H1 (cell line): Measurements from ENCODE around the gene PPM1K.

Source experiments
- ASH2L ChIP-seq: fragments of 200-600, 300-600 bp; sonication (generic); IDR thresholded peaks from one replicate; pipeline ENCODE4 v1.7.1; 2017; ENCODE audit warnings: low read length
- CBX8 ChIP-seq: fragments of 300-800, 300-1000 bp; sonication (generic); IDR thresholded peaks from 2 replicates; pipeline ENCODE4 v1.7.1; 2016; ENCODE audit warnings: low read depth, low read length, borderline replicate concordance
- CREB1 ChIP-seq: IDR thresholded peaks from 2 replicates; pipeline ENCODE4 v1.6.1; 2012; ENCODE audit warnings: inconsistent platforms
- EZH2 ChIP-seq: fragments of 200-600 bp; sonication (generic); IDR thresholded peaks from 2 replicates; pipeline ENCODE4 v1.7.1; 2012; ENCODE audit warnings: low read depth, mild to moderate bottlenecking, moderate library complexity, low read length, inconsistent platforms; ENCODE audit not compliant: severe bottlenecking
- GABPA ChIP-seq: IDR thresholded peaks from 2 replicates; pipeline ENCODE4 v1.6.1; 2011; ENCODE audit warnings: mild to moderate bottlenecking, low read length, moderate library complexity, borderline replicate concordance; ENCODE audit not compliant: insufficient read depth
- KDM1A ChIP-seq: fragments of 200-600, 300-600 bp; sonication (generic); IDR thresholded peaks from 2 replicates; pipeline ENCODE4 v1.7.1; 2016; ENCODE audit warnings: mild to moderate bottlenecking, low read length, borderline replicate concordance
- PHF8 ChIP-seq: fragments of 200-600 bp; sonication (generic); conservative IDR thresholded peaks from 2 replicates; pipeline ENCODE4 v1.7.1; 2012; ENCODE audit warnings: low read depth, mild to moderate bottlenecking, inconsistent platforms, low read length, moderate library complexity
- POLR2AphosphoS5 ChIP-seq: IDR thresholded peaks from 2 replicates; pipeline ENCODE4 v1.6.1; 2011; ENCODE audit warnings: low read depth, low read length
- POU5F1 ChIP-seq: IDR thresholded peaks from 2 replicates; pipeline ENCODE4 v1.6.1; 2011; ENCODE audit warnings: low read depth, mild to moderate bottlenecking, low read length, moderate library complexity
- RAD21 ChIP-seq, 2 experiments: IDR thresholded peaks in 1 of 2; conservative IDR thresholded peaks in 1 of 2; 2 replicates each; pipeline ENCODE4 v1.6.1; 2011; ENCODE audit warnings: low read depth in 2 of 2, low read length in 2 of 2, improper control_type of control experiment in 1 of 2, inconsistent platforms in 1 of 2, mild to moderate bottlenecking in 1 of 2, moderate library complexity in 1 of 2
- ZNF274 ChIP-seq: IDR thresholded peaks from 2 replicates; pipeline ENCODE4 v1.7.0; 2012; ENCODE audit warnings: low read length, borderline replicate concordance; ENCODE audit errors: extremely low read depth
- TF ChIP-seq, protein P1 (sequence below): IDR thresholded peaks from 2 replicates; pipeline ENCODE4 v1.6.1; 2011; ENCODE audit warnings: low read depth, mild to moderate bottlenecking, low read length; ENCODE audit not compliant: insufficient read depth
- TF ChIP-seq, protein P2 (sequence below): IDR thresholded peaks from 2 replicates; pipeline ENCODE4 v1.6.1; 2012; ENCODE audit warnings: inconsistent platforms
- TF ChIP-seq, protein P3 (sequence below), 3 experiments: IDR thresholded peaks; 1 replicate in 2 of 3; 2 replicates in 1 of 3; pipeline versions ENCODE4 v1.5.1 to v1.6.1; 2011; ENCODE audit warnings: low read length in 3 of 3, mild to moderate bottlenecking in 3 of 3, inconsistent platforms in 2 of 3, low read depth in 1 of 3, moderate library complexity in 1 of 3; ENCODE audit not compliant: insufficient read depth in 1 of 3; ENCODE audit errors: control extremely low read depth in 1 of 3

DNA sequence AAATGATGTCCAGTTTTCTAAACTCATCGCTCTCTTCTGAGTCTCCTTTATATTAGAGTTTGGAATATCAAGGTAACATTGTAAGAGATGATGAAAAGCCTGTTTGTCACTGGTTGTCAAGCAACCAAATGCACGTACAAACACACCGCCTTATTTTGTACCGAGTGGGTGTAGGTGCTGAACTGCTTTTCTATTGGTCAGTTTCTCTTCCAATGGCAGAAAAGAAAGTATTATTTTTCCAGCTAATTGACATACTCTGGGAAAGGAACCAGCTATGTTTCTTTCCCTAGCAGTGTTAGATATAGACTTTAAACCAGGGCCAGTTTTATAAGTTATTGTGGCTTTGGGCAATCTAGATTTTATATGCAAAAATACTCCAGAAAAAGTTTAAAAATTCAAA, 6.6 kb upstream of the PPM1K start:
- TF ChIP-seq RAD21 (IDR thresholded peaks at IDR 0.05 in 1 of 2, conservative IDR thresholded peaks at IDR 0.05 in 1 of 2; ENCODE audit: low read depth in 2 of 2, low read length in 2 of 2) (no peak), CBX8 (no peak), POU5F1 (no peak), PHF8 (no peak), GABPA (no peak), ZNF274 (no peak), CREB1 (no peak), EZH2 (no peak), POLR2AphosphoS5 (no peak), ASH2L (no peak), KDM1A (no peak)
- TF ChIP-seq, protein P1, sequence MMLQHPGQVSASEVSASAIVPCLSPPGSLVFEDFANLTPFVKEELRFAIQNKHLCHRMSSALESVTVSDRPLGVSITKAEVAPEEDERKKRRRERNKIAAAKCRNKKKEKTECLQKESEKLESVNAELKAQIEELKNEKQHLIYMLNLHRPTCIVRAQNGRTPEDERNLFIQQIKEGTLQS, result no peak
- TF ChIP-seq, protein P2, sequence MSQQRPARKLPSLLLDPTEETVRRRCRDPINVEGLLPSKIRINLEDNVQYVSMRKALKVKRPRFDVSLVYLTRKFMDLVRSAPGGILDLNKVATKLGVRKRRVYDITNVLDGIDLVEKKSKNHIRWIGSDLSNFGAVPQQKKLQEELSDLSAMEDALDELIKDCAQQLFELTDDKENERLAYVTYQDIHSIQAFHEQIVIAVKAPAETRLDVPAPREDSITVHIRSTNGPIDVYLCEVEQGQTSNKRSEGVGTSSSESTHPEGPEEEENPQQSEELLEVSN, result no peak
- TF ChIP-seq, protein P3, sequence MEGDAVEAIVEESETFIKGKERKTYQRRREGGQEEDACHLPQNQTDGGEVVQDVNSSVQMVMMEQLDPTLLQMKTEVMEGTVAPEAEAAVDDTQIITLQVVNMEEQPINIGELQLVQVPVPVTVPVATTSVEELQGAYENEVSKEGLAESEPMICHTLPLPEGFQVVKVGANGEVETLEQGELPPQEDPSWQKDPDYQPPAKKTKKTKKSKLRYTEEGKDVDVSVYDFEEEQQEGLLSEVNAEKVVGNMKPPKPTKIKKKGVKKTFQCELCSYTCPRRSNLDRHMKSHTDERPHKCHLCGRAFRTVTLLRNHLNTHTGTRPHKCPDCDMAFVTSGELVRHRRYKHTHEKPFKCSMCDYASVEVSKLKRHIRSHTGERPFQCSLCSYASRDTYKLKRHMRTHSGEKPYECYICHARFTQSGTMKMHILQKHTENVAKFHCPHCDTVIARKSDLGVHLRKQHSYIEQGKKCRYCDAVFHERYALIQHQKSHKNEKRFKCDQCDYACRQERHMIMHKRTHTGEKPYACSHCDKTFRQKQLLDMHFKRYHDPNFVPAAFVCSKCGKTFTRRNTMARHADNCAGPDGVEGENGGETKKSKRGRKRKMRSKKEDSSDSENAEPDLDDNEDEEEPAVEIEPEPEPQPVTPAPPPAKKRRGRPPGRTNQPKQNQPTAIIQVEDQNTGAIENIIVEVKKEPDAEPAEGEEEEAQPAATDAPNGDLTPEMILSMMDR (IDR thresholded peaks at IDR 0.05; ENCODE audit: control extremely low read depth in 1 of 3, insufficient read depth in 1 of 3, low read depth in 1 of 3, low read length in 3 of 3), result no peak
